NCI-H1105 (cell line): ENCODE data around the gene CD300E.
"Not testable (repeated sequence)": the region's sequence is repeated elsewhere in the genome, so short reads cannot be mapped to it uniquely, and the experiment has no call there.

ENCODE experiments used
- DNase-seq: peaks from one replicate; lab custom pipeline; 2025; lab: John Stamatoyannopoulos, UW

Gene CD300E

GRCh38 chr17:74635418-74635817 is 11.9 kb upstream of the CD300E start:
- DNase-seq = no peak

- DNase-seq = no peak
These were observed 9.8 kb upstream of the CD300E start for GRCh38 chr17:74633326-74633725.

- no peak for DNase-seq
These were observed 9.1 kb upstream of the CD300E start for GRCh38 chr17:74632617-74633016.

DNA sequence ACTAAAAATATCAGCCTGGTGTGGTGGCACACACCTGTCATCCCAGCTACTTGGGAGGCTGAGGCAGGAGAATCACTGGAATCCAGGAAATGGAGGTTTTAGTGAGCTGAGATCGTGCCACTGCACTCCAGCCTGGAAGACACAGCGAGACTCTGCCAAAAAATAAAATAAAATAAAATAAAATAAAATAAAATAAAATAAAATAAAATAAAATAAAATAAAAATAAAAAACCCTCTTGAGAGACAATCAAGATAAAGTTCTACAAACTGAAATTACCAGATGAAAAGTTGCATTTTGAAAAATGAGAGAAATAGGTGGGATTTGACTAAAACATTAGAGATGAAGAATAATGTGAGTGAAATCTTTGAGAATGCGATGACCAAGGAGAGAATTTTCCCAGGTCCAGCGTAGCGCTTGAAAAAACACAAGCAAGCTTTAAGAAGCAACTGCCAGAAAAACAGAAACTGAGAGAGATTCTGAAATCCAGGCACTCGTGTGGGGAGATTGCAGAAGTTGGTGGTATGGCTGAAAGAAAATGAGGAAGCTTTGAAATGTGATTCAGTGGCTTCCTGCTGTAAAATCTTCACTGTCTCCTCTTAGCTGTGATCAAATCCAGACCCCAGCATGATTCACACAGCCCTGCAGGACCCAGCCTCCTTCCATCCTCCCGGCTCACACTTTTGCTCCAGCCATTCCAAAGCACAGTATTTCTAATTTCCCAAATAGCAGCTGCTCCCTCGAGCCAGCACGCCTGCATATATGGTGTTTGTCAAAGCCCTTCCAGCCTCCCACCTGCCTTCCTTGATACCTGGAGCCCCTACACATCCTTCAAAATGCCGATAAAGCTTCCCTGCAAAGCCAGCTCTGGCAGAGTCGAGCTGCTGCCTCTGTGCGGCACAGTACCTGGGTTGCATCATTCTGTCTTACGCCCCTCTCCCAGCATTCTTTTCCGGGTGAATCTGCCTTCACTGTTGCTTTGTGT is 8.2 kb upstream of the CD300E start:
- DNase-seq = no peak

DNA sequence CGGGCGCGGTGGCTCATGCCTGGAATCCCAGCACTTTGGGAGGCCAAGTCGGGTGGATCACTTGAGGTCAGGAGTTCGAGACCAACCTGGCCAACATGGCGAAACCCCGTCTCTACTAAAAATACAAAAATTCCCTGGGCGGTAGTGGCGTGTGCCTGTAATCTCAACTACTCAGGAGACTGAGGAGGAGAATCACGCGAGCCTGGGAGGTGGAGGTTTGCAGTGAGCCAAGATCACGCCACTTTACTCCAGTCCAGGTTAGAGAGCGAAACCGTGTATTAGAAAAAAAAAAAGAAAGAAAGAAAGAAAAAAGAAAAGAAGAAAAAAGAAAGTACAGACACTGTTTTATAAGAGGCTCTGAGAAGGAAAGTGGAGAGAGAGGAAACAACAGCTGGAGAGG is 6.7 kb upstream of the CD300E start:
- not testable (repeated sequence) for DNase-seq

- no peak for DNase-seq
These were observed 2.1 kb upstream of the CD300E start for GRCh38 chr17:74625661-74626060.

GRCh38 chr17:74624131-74624530 is 593 bp upstream of the CD300E start:
- no peak for DNase-seq

- no peak for DNase-seq
These were observed 4.4 kb downstream of the CD300E start for GRCh38 chr17:74619077-74619673.

DNA sequence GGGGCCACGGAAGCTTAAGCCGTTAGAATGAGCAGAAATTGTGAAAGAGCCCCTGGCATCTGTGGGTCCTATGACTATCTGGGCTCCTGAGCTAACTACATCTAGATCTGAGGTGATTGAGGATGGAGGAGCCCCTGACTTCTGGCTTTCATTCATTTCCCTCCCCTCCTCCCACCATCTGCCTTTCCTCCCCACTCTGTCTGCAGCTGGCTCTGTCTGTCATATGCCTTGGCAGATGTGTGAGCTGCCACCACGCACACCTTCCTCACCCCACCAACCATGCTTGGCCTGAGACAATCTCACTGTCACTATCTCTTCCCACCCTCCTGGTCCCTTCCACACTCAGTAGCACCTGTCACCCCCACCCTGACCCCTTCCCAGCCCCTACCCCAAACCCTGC is 5.1 kb downstream of the CD300E start:
- no peak for DNase-seq

- DNase-seq = no peak
These were observed 6.8 kb downstream of the CD300E start for GRCh38 chr17:74616696-74617095.

GRCh38 chr17:74612046-74612445 is 11.5 kb downstream of the CD300E start:
- no peak for DNase-seq

GRCh38 chr17:74610108-74610507 is 13.4 kb downstream of the CD300E start:
- DNase-seq = no peak

- no peak for DNase-seq
These were observed 15.0 kb downstream of the CD300E start for GRCh38 chr17:74608511-74608910.

DNA sequence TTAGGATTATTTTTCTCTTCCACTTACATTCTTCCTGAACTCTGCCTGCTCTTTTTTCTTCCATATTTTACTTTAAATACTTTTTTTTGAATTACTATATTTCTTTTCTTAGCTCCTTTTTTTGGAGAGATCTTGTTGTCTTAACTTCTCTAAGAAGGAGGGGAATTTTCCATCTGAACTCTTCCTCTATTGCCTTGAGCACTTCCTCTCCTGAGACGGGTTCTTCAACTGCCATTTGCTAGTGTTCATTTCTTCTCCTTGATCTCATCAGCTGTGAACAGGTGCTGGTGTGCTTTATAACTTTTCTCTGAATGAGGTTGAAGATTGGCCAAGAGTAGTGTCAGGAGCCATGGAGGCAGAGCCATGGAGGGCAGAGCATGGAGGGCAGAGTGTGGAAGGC is 16.3 kb downstream of the CD300E start:
- DNase-seq = no peak

DNA sequence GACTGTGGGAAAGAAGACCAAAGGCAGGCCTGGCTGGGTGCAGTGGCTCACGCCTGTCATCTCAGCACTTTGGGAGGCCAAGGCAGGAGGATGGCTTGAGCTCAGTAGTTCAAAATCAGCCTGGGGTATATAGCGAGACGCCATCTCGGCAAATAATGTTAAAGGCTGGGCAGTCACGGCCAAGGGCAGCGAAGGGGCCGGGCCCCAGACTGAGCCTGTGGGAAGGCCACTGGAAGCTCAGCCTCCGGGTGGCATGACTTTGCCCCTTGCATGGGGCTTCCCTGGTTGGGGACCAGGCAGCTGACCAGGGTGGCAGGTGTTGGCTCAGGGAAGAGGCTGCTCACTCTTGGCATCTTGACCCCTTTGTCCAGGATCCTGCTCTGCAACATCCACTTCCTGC is 17.5 kb downstream of the CD300E start:
- no peak for DNase-seq

DNA sequence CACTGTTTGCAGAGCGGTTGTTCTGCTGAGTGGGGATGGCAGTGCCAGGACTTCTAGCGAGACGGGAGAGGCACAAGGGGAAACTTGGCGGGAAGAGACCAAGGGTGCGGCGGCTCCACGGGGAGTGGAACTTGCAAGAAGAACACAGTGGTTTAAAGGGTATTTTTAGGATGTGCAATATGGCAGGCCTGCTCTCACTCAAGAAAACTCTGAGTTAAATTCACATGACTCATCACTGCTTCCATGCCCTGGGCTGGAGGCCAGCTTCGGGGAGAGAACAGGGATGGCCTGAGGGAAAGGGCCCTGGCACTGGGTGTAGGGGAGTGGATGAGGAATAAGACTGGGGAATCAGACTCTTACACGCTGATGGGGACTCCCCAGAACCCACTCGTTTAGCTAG is 18.2 kb downstream of the CD300E start:
- no peak for DNase-seq

DNA sequence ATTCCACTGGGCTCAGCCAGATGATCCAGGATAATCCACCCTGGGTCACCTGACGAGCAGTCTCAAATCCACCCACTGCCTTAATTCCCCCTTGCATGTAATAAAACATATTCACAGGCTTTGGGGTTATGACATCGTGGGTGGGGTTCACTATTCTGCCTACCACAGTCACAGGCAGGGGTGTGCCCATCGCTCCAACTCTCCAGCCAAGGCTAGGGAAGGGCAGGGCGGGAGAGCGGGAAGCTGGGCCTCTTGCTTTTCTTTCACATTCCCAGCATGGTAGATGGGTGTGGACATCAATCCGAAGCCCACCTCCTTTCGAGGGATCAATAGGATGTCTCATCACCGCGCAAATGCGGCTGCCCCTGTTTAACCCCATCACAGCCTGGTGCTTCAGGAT is 18.8 kb downstream of the CD300E start:
- no peak for DNase-seq

DNA sequence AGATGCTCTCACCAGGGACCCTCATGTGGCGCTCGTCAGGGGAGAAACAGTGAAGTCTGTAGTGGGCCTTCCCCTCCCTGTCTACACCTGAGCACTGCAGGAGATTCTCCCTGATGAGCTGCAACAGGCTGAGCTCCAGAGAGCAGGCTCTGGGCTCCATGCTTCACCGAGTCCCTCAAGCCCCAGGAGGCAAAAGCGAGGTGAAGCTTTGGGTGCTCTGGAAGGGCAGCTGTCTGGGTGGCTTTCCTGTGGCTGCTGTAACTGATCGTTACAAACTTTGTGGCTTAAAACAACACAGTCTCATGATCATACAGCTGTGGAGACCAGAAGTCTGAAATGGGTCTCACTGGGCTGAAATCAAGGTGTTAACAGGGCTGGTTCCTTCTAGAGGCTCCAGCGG is 19.3 kb downstream of the CD300E start:
- no peak for DNase-seq

DNA sequence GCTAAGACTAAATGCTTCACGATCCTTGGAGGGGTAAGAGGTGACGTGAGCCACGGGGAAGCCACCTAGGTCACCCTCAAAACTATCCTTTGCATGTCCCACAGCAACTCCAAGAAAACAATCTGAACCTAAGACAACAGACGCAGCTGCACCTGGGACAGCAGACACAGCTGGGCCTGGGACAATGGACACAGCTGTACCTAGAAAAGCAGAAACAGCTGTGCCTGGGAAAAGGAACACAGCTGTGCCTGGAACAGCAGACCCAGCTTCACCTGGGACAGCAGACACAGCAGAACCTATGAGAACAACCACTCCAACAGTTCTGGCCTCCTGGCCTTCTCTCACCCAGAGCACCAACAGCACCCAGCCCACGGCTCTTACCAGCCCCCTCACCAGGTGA is 19.8 kb downstream of the CD300E start:
- DNase-seq = no peak

- no peak for DNase-seq
These were observed 20.4 kb downstream of the CD300E start for GRCh38 chr17:74603037-74603635.

DNA sequence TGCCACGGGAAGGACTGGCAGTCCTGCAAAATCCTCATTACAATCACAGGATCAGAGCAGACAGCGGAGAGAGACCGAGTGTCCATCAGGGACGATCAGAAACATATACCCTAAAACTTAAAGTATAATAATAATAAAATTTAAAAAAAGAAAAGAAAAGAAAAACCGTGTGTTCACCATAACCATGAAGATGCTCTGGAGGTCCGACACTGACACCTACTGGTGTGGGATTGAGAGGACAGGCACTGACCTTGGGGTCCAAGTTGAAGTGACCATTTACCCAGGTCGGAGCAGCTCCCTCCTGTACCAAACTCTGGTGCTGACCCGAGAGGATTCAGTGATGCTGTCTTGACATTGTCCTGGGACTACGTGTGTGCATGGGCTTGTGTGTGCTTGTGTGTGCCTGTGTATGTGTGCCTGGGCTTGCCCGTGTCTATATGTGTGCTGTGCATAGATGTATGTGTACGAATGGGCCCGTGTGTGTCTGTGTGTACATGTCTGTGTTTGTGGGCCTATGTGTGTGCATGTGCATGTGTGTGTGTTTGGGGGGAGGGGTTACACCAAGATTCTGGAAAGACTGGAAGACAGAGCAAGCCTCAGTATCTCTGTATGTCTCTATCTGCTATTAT is 21.5 kb downstream of the CD300E start:
- DNase-seq = peak; percentile 4

DNA sequence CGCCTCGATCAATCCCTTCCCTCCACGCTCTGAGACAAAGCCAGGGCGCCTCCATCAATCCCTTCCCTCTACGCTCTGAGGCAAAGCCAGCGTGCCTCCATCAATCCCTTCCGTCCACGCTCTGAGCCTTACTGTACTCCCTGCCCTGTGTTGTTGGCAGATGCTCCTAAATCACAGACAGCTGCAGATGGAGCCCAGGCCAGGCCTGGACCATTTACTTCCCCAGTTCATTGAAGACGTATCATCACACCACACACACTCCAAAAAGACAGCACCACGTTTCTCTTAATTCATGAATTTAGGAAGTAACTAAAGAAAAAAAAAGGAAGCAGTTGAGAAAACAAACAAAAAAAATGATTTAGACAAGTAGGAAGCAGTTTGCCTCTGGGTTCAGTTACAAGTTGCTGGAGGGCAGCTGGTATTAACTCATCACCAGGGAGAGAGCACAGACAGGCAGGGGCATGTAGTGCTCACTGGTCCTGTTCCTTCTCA is 24.0 kb downstream of the CD300E start:
- no peak for DNase-seq

- no peak for DNase-seq
These were observed 24.5 kb downstream of the CD300E start for GRCh38 chr17:74599023-74599399.
